ENCODE measurements around the gene LRRC56.

Gene LRRC56

GRCh38 chr11:548700-549603 lies 11.6 kb downstream of the LRRC56 start:
- in situ Hi-C loops (cut with MboI; ENCODE audit: low pct_unique_long_range_greater_than_20kb, low sequenced_read_pairs, unreplicated experiment) = no loop called here
- no peak for TF ChIP-seq CTCF (IDR thresholded peaks at IDR 0.05; ENCODE audit: extremely low read depth, insufficient read depth, missing control alignments)
- no peak for DNase-seq (ENCODE audit: low spot score)

DNA sequence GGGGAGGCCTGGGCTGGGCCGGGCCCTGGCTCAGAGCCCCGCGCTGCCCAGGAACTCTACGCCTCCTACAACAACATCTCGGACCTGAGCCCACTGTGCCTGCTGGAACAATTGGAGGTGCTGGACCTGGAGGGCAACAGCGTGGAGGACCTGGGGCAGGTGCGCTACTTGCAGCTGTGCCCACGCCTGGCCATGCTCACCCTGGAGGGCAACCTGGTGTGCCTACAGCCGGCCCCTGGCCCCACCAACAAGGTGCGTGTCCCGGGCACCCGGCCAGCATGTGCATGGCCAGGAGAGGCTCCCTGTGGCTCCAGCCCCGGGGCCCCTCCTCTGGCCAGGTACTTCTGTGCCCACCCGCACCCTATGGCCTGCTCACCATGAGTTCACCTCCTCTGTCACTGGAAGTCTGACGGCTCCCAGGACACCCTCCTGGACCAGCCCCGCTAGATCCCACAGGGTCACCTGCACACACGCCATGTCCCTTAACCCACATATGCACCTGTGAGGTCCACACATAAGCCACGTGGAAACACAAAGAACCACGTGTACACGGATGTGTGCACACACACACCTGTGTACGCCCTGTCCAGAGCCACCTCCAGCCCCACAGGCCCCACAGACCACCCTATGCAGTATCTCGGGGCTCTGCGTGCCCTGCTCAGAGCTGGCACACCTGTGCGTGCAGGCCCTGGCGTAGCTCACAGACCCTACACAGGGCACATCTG lies 12.9 kb downstream of the LRRC56 start:
- no peak for DNase-seq (ENCODE audit: low spot score)
- in situ Hi-C loops (cut with MboI; ENCODE audit: low pct_unique_long_range_greater_than_20kb, low sequenced_read_pairs, unreplicated experiment) = loop anchor here (10.0 kb wide), 1 partner anchor 165 kb away; no protein-coding TSS in a partner anchor
- no peak for TF ChIP-seq CTCF (IDR thresholded peaks at IDR 0.05; ENCODE audit: extremely low read depth, insufficient read depth, missing control alignments)

GRCh38 chr11:550746-551085 lies 13.4 kb downstream of the LRRC56 start:
- no peak for TF ChIP-seq CTCF (IDR thresholded peaks at IDR 0.05; ENCODE audit: extremely low read depth, insufficient read depth, missing control alignments)
- no peak for DNase-seq (ENCODE audit: low spot score)
- in situ Hi-C loops (cut with MboI; ENCODE audit: low pct_unique_long_range_greater_than_20kb, low sequenced_read_pairs, unreplicated experiment) = loop anchor here (10.0 kb wide), 1 partner anchor 164 kb away; no protein-coding TSS in a partner anchor

DNA sequence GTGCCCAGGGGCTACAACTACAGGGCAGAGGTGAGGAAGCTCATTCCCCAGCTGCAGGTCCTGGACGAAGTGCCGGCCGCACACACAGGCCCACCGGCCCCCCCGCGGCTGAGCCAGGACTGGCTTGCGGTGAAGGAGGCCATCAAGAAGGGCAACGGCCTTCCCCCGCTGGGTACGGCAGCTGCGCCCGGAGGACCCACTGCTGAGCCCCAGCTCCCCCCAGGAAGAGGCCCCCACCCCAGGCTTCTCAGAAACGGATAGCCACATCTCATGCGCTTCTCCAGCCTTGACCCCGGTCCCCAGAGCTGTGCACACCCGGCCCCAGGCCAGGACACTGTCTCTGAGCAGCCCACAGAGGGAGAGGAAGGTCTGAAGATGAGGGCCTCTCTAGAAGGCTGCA lies 13.8 kb downstream of the LRRC56 start:
- no peak for TF ChIP-seq CTCF (IDR thresholded peaks at IDR 0.05; ENCODE audit: extremely low read depth, insufficient read depth, missing control alignments)
- DNase-seq (ENCODE audit: low spot score) = no peak
- in situ Hi-C loops (cut with MboI; ENCODE audit: low pct_unique_long_range_greater_than_20kb, low sequenced_read_pairs, unreplicated experiment) = loop anchor here (10.0 kb wide), 1 partner anchor 164 kb away; no protein-coding TSS in a partner anchor

DNA sequence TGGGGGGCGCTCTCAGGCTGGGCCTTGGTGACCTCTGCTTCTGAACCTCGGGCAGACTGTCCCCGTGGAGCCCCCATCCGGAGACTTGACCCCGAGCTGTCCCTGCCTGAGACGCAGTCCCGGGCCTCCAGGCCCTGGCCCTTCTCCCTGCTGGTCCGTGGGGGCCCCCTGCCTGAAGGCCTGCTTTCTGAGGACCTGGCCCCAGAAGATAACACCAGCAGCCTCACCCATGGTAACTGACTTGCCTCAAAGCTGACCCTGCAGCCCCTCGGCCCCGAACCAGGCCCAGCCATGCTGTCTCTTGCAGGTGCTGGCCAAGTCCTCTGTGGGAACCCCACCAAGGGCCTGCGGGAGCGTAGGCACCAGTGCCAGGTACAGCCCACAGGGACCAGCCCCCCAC lies 14.3 kb downstream of the LRRC56 start:
- in situ Hi-C loops (cut with MboI; ENCODE audit: low pct_unique_long_range_greater_than_20kb, low sequenced_read_pairs, unreplicated experiment) = loop anchor here (10.0 kb wide), 1 partner anchor 163 kb away; no protein-coding TSS in a partner anchor
- no peak for DNase-seq (ENCODE audit: low spot score)
- no peak for TF ChIP-seq CTCF (IDR thresholded peaks at IDR 0.05; ENCODE audit: extremely low read depth, insufficient read depth, missing control alignments)

GRCh38 chr11:553083-553987 lies 16.0 kb downstream of the LRRC56 start:
- no peak for TF ChIP-seq CTCF (IDR thresholded peaks at IDR 0.05; ENCODE audit: extremely low read depth, insufficient read depth, missing control alignments)
- in situ Hi-C loops (cut with MboI; ENCODE audit: low pct_unique_long_range_greater_than_20kb, low sequenced_read_pairs, unreplicated experiment) = loop anchor here (10.0 kb wide), 1 partner anchor 161 kb away; no protein-coding TSS in a partner anchor

More at GRCh38 chr11:553083-553987, 16.0 kb downstream of the LRRC56 start:
- no peak for DNase-seq (ENCODE audit: low spot score)
